H1 (cell line): Measurements from ENCODE around the gene AKR1B15.
"Not testable (repeated sequence)": the region's sequence is repeated elsewhere in the genome, so short reads cannot be mapped to it uniquely, and the experiment has no call there.

ENCODE experiments used
- ATF3 ChIP-seq: IDR thresholded peaks from 2 replicates; pipeline ENCODE4 v1.6.1; 2011; ENCODE audit warnings: low read depth, mild to moderate bottlenecking, low read length; ENCODE audit not compliant: insufficient read depth
- CEBPB ChIP-seq: IDR thresholded peaks from 2 replicates; pipeline ENCODE4 v1.6.1; 2012; ENCODE audit warnings: low read depth, low read length
- CTCF ChIP-seq, 3 experiments: IDR thresholded peaks; 1 replicate in 2 of 3; 2 replicates in 1 of 3; pipeline versions ENCODE4 v1.5.1 to v1.6.1; 2011; ENCODE audit warnings: low read length in 3 of 3, mild to moderate bottlenecking in 3 of 3, inconsistent platforms in 2 of 3, low read depth in 1 of 3, moderate library complexity in 1 of 3; ENCODE audit not compliant: insufficient read depth in 1 of 3; ENCODE audit errors: control extremely low read depth in 1 of 3
- EZH2 ChIP-seq: fragments of 200-600 bp; sonication (generic); IDR thresholded peaks from 2 replicates; pipeline ENCODE4 v1.7.1; 2012; ENCODE audit warnings: low read depth, mild to moderate bottlenecking, moderate library complexity, low read length, inconsistent platforms; ENCODE audit not compliant: severe bottlenecking
- HDAC6 ChIP-seq: IDR thresholded peaks from one replicate; pipeline ENCODE4 v1.7.1; 2012; ENCODE audit warnings: low read depth, mild to moderate bottlenecking, inconsistent platforms, low read length, moderate library complexity
- KDM1A ChIP-seq: fragments of 200-600, 300-600 bp; sonication (generic); IDR thresholded peaks from 2 replicates; pipeline ENCODE4 v1.7.1; 2016; ENCODE audit warnings: mild to moderate bottlenecking, low read length, borderline replicate concordance
- POLR2A ChIP-seq, 2 experiments: IDR thresholded peaks; 1 replicate in 1 of 2; 2 replicates in 1 of 2; pipeline ENCODE4 v1.6.1; 2011; ENCODE audit warnings: low read depth in 2 of 2, low read length in 2 of 2, mild to moderate bottlenecking in 2 of 2; ENCODE audit errors: control extremely low read depth in 1 of 2
- RFX5 ChIP-seq: IDR thresholded peaks from 2 replicates; pipeline ENCODE4 v1.6.1; 2011; ENCODE audit warnings: low read depth, low read length, improper control_type of control experiment, borderline replicate concordance
- SP1 ChIP-seq: IDR thresholded peaks from 2 replicates; pipeline ENCODE4 v1.6.1; 2011; ENCODE audit warnings: low read depth, low read length
- TAF7 ChIP-seq: optimal IDR thresholded peaks from 2 replicates; pipeline ENCODE3; 2011; ENCODE audit warnings: low read depth, mild to moderate bottlenecking, inconsistent platforms, low read length, moderate library complexity, borderline replicate concordance
- USF2 ChIP-seq: IDR thresholded peaks from 2 replicates; pipeline ENCODE4 v1.6.1; 2011; ENCODE audit warnings: low read length, improper control_type of control experiment

GRCh38 chr7:134525449-134525848, 23.5 kb upstream of the AKR1B15 start:
- not testable (repeated sequence) for TF ChIP-seq CTCF (IDR thresholded peaks at IDR 0.05; ENCODE audit: control extremely low read depth in 1 of 3, insufficient read depth in 1 of 3, low read depth in 1 of 3, low read length in 3 of 3); KDM1A; ATF3; POLR2A (IDR thresholded peaks at IDR 0.05; ENCODE audit: control extremely low read depth in 1 of 2, low read depth in 2 of 2, low read length in 2 of 2); SP1; RFX5; USF2; CEBPB; TAF7; HDAC6; EZH2
